ENCODE results near the gene NFIB. TPM values are rescaled to one million over a fixed set of nuclear protein-coding genes. Genes with fewer than 3 reads are reported as not detected.

The NFIB gene
- total and polyA plus RNA-seq, 2 of the 13 experiments (the other 11 are each of a cell fraction or from before 2014, with no cell fraction given): 0.98 to 4.6 TPM

GRCh38 chr9:14258660-14259239, 55.2 kb downstream of the NFIB start (continued):
- TF ChIP-seq YY1 (IDR thresholded peaks at IDR 0.05; ENCODE audit: insufficient read depth, insufficient replicate concordance, low read depth, low read length): no peak
- TF ChIP-seq, protein P1, sequence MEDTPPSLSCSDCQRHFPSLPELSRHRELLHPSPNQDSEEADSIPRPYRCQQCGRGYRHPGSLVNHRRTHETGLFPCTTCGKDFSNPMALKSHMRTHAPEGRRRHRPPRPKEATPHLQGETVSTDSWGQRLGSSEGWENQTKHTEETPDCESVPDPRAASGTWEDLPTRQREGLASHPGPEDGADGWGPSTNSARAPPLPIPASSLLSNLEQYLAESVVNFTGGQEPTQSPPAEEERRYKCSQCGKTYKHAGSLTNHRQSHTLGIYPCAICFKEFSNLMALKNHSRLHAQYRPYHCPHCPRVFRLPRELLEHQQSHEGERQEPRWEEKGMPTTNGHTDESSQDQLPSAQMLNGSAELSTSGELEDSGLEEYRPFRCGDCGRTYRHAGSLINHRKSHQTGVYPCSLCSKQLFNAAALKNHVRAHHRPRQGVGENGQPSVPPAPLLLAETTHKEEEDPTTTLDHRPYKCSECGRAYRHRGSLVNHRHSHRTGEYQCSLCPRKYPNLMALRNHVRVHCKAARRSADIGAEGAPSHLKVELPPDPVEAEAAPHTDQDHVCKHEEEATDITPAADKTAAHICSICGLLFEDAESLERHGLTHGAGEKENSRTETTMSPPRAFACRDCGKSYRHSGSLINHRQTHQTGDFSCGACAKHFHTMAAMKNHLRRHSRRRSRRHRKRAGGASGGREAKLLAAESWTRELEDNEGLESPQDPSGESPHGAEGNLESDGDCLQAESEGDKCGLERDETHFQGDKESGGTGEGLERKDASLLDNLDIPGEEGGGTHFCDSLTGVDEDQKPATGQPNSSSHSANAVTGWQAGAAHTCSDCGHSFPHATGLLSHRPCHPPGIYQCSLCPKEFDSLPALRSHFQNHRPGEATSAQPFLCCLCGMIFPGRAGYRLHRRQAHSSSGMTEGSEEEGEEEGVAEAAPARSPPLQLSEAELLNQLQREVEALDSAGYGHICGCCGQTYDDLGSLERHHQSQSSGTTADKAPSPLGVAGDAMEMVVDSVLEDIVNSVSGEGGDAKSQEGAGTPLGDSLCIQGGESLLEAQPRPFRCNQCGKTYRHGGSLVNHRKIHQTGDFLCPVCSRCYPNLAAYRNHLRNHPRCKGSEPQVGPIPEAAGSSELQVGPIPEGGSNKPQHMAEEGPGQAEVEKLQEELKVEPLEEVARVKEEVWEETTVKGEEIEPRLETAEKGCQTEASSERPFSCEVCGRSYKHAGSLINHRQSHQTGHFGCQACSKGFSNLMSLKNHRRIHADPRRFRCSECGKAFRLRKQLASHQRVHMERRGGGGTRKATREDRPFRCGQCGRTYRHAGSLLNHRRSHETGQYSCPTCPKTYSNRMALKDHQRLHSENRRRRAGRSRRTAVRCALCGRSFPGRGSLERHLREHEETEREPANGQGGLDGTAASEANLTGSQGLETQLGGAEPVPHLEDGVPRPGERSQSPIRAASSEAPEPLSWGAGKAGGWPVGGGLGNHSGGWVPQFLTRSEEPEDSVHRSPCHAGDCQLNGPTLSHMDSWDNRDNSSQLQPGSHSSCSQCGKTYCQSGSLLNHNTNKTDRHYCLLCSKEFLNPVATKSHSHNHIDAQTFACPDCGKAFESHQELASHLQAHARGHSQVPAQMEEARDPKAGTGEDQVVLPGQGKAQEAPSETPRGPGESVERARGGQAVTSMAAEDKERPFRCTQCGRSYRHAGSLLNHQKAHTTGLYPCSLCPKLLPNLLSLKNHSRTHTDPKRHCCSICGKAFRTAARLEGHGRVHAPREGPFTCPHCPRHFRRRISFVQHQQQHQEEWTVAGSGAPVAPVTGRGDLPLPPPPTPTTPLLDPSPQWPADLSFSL (CRISPR knock-in tag; IDR thresholded peaks at IDR 0.05): no peak
- TF ChIP-seq RFXAP (CRISPR knock-in tag; IDR thresholded peaks at IDR 0.05; ENCODE audit: borderline replicate concordance): no peak
- TF ChIP-seq FOXA1 (IDR thresholded peaks at IDR 0.05): no peak
- TF ChIP-seq FOXA1 (CRISPR knock-in tag; IDR thresholded peaks at IDR 0.05): no peak
- TF ChIP-seq ZBTB3 (CRISPR knock-in tag; IDR thresholded peaks at IDR 0.05; ENCODE audit: borderline replicate concordance, low read depth): no peak
- TF ChIP-seq, protein P2, sequence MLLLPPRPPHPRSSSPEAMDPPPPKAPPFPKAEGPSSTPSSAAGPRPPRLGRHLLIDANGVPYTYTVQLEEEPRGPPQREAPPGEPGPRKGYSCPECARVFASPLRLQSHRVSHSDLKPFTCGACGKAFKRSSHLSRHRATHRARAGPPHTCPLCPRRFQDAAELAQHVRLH (CRISPR knock-in tag; IDR thresholded peaks at IDR 0.05; ENCODE audit: borderline replicate concordance, low read depth): no peak
- TF ChIP-seq, protein P3, sequence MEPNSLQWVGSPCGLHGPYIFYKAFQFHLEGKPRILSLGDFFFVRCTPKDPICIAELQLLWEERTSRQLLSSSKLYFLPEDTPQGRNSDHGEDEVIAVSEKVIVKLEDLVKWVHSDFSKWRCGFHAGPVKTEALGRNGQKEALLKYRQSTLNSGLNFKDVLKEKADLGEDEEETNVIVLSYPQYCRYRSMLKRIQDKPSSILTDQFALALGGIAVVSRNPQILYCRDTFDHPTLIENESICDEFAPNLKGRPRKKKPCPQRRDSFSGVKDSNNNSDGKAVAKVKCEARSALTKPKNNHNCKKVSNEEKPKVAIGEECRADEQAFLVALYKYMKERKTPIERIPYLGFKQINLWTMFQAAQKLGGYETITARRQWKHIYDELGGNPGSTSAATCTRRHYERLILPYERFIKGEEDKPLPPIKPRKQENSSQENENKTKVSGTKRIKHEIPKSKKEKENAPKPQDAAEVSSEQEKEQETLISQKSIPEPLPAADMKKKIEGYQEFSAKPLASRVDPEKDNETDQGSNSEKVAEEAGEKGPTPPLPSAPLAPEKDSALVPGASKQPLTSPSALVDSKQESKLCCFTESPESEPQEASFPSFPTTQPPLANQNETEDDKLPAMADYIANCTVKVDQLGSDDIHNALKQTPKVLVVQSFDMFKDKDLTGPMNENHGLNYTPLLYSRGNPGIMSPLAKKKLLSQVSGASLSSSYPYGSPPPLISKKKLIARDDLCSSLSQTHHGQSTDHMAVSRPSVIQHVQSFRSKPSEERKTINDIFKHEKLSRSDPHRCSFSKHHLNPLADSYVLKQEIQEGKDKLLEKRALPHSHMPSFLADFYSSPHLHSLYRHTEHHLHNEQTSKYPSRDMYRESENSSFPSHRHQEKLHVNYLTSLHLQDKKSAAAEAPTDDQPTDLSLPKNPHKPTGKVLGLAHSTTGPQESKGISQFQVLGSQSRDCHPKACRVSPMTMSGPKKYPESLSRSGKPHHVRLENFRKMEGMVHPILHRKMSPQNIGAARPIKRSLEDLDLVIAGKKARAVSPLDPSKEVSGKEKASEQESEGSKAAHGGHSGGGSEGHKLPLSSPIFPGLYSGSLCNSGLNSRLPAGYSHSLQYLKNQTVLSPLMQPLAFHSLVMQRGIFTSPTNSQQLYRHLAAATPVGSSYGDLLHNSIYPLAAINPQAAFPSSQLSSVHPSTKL (CRISPR knock-in tag; IDR thresholded peaks at IDR 0.05): no peak
- no peak for TF ChIP-seq ZNF615 (CRISPR knock-in tag; IDR thresholded peaks at IDR 0.05; ENCODE audit: borderline replicate concordance)
- no peak for TF ChIP-seq ZNF441 (CRISPR knock-in tag; IDR thresholded peaks at IDR 0.05; ENCODE audit: borderline replicate concordance)
- TF ChIP-seq ZNF350 (CRISPR knock-in tag; IDR thresholded peaks at IDR 0.05; ENCODE audit: borderline replicate concordance, low read depth): no peak

All from HepG2 (cell line).